ENCODE measurements around the gene PKD2. TPM values are rescaled to one million over a fixed set of nuclear protein-coding genes. Genes with fewer than 3 reads are reported as not detected.

The PKD2 gene
- polyA plus RNA-seq, 3 donors = 1.2 to 9.7 (median 2.4) TPM

GRCh38 chr4:88108747-88109122 lies 101.3 kb downstream of the PKD2 start:
- Histone ChIP-seq H3K4me1 (ENCODE audit: control insufficient read depth in 1 of 2, insufficient read depth in 2 of 2, low read length in 2 of 2) (no peaks in the 10 kb centered on the region), H4K20me1 (ENCODE audit: insufficient read depth, low read length) (no peaks in the 10 kb centered on the region), H3K36me3 (replicated peaks in 1 of 2; ENCODE audit: control insufficient read depth in 1 of 2, insufficient read depth in 2 of 2, low read length in 2 of 2) (no peaks in the 10 kb centered on the region), H3K9me3 (replicated peaks in 1 of 2; ENCODE audit: control insufficient read depth in 1 of 2, insufficient read depth in 1 of 2, low read length in 2 of 2) (no peaks in the 10 kb centered on the region), H3K4me3 (replicated peaks in 1 of 3; ENCODE audit: low read depth in 2 of 3, low read length in 3 of 3) (no peak overlapping the region), H3K9ac (ENCODE audit: insufficient read depth, low read length, poor library complexity, severe bottlenecking) (no peak overlapping the region), H2AFZ (ENCODE audit: insufficient read depth, low read depth, low read length, poor library complexity, severe bottlenecking) (no peak overlapping the region), H3K27me3 (ENCODE audit: control insufficient read depth in 2 of 2, insufficient read depth in 2 of 2, low read length in 2 of 2) (no peaks in the 10 kb centered on the region), H3K79me2 (ENCODE audit: insufficient read depth, low read length) (no peaks in the 10 kb centered on the region), H3K4me2 (replicated peaks; ENCODE audit: extremely low read depth, low read length, poor library complexity, severe bottlenecking) (no peak overlapping the region), H3K27ac (ENCODE audit: low read depth in 1 of 2, low read length in 2 of 2) (no peak overlapping the region)
- H3K4me3 Mint-ChIP-seq = no peak overlapping the region
- no peak overlapping the region for H3K27ac Mint-ChIP-seq
- H3K36me3 Mint-ChIP-seq = no peaks in the 10 kb centered on the region
- TF ChIP-seq CTCF (IDR thresholded peaks at IDR 0.05) = no peak
- intact Hi-C loops (cut with micrococcal nuclease) = no loop called here
- H3K27me3 Mint-ChIP-seq (ENCODE audit: low read depth in 3 of 3) = peaks cover 0 to 4% (median 2%) of the 10 kb centered on the region in 3 donors
- WGBS (ENCODE audit: insufficient coverage) = 96% methylated on average over 4 of the region's 5 CpGs
- peaks cover 5% of the 10 kb centered on the region for H3K4me1 Mint-ChIP-seq
- H3K9me3 Mint-ChIP-seq = no peaks in the 10 kb centered on the region
- no peak for DNase-seq

GRCh38 chr4:88109123-88109881 lies 101.9 kb downstream of the PKD2 start:
- intact Hi-C loops (cut with micrococcal nuclease) = no loop called here
- Mint-ChIP-seq H3K4me3 (no peak overlapping the region), H3K27ac (no peak overlapping the region), H3K27me3 (ENCODE audit: low read depth in 3 of 3) (peaks cover 0 to 3% (median 2%) of the 10 kb centered on the region in 3 donors), H3K36me3 (no peaks in the 10 kb centered on the region), H3K9me3 (no peaks in the 10 kb centered on the region), H3K4me1 (peaks cover 5% of the 10 kb centered on the region)
- no peaks in the 10 kb centered on the region for H3K27me3 ChIP-seq (ENCODE audit: control insufficient read depth in 2 of 2, insufficient read depth in 2 of 2, low read length in 2 of 2)
- H3K4me3 ChIP-seq (replicated peaks in 1 of 3; ENCODE audit: low read depth in 2 of 3, low read length in 3 of 3) = no peak overlapping the region
- H3K27ac ChIP-seq (ENCODE audit: low read depth in 1 of 2, low read length in 2 of 2) = no peak overlapping the region
- no peak for DNase-seq
- WGBS (ENCODE audit: insufficient coverage) = 93% methylated on average over 2 of the region's 5 CpGs
- H3K4me2 ChIP-seq (replicated peaks; ENCODE audit: extremely low read depth, low read length, poor library complexity, severe bottlenecking) = no peak overlapping the region
- H3K9me3 ChIP-seq (replicated peaks in 1 of 2; ENCODE audit: control insufficient read depth in 1 of 2, insufficient read depth in 1 of 2, low read length in 2 of 2) = no peaks in the 10 kb centered on the region
- no peaks in the 10 kb centered on the region for H3K4me1 ChIP-seq (ENCODE audit: control insufficient read depth in 1 of 2, insufficient read depth in 2 of 2, low read length in 2 of 2)
- no peaks in the 10 kb centered on the region for H3K36me3 ChIP-seq (replicated peaks in 1 of 2; ENCODE audit: control insufficient read depth in 1 of 2, insufficient read depth in 2 of 2, low read length in 2 of 2)
- H4K20me1 ChIP-seq (ENCODE audit: insufficient read depth, low read length) = no peaks in the 10 kb centered on the region
- H2AFZ ChIP-seq (ENCODE audit: insufficient read depth, low read depth, low read length, poor library complexity, severe bottlenecking) = no peak overlapping the region
- H3K79me2 ChIP-seq (ENCODE audit: insufficient read depth, low read length) = no peaks in the 10 kb centered on the region
- no peak for TF ChIP-seq CTCF (IDR thresholded peaks at IDR 0.05)
- H3K9ac ChIP-seq (ENCODE audit: insufficient read depth, low read length, poor library complexity, severe bottlenecking) = no peak overlapping the region

Data from CD14-positive monocyte (primary cell).